Occipital lobe (tissue), 2 donors: ENCODE results near the gene CFAP119. TPM values are rescaled to one million over a fixed set of nuclear protein-coding genes. Genes with fewer than 3 reads are reported as not detected.

ENCODE experiments used
- DNase-seq: peaks from one replicate; lab custom pipeline; 2025; lab: John Stamatoyannopoulos, UW
- total RNA-seq: library from RNA; depleted of rRNA; stranded (reverse); fragments of >200 nt; gene quantifications from one replicate; pipeline ENCODE4 v1.2.3, GENCODE V29; 2014

CFAP119 gene
- total RNA-seq, 1 donor from 2014 or later = 1.6 TPM

GRCh38 chr16:30782486-30783279 is 20.8 kb upstream of the CFAP119 start:
- no peak for DNase-seq

- no peak for DNase-seq
Observed at GRCh38 chr16:30780549-30780948, 18.7 kb upstream of the CFAP119 start.

- no peak for DNase-seq
Observed at GRCh38 chr16:30780021-30780420, 18.2 kb upstream of the CFAP119 start.

- DNase-seq = no peak
Observed at GRCh38 chr16:30779596-30779995, 17.7 kb upstream of the CFAP119 start.

- no peak for DNase-seq
Observed at GRCh38 chr16:30778549-30779244, 16.8 kb upstream of the CFAP119 start.

GRCh38 chr16:30777591-30778297 is 15.9 kb upstream of the CFAP119 start:
- no peak for DNase-seq

GRCh38 chr16:30775392-30776188 is 13.7 kb upstream of the CFAP119 start:
- peak; percentile 82 for DNase-seq

GRCh38 chr16:30775131-30775391 is 13.2 kb upstream of the CFAP119 start:
- no peak for DNase-seq

GRCh38 chr16:30774367-30775130 is 12.7 kb upstream of the CFAP119 start:
- no peak for DNase-seq

- DNase-seq = no peak
Observed at GRCh38 chr16:30773826-30774225, 12.0 kb upstream of the CFAP119 start.

- no peak for DNase-seq
Observed at GRCh38 chr16:30771726-30772125, 9.9 kb upstream of the CFAP119 start.

- no peak for DNase-seq
Observed at GRCh38 chr16:30769379-30770089, 7.7 kb upstream of the CFAP119 start.

GRCh38 chr16:30768583-30769181 is 6.8 kb upstream of the CFAP119 start:
- no peak for DNase-seq

GRCh38 chr16:30767767-30768465 is 6.1 kb upstream of the CFAP119 start:
- DNase-seq = no peak

- DNase-seq = no peak
Observed at GRCh38 chr16:30766933-30767284, 5.0 kb upstream of the CFAP119 start.

- DNase-seq = no peak
Observed at GRCh38 chr16:30766206-30766932, 4.5 kb upstream of the CFAP119 start.

GRCh38 chr16:30764816-30765465 is 3.1 kb upstream of the CFAP119 start:
- DNase-seq = no peak

- DNase-seq = no peak
Observed at GRCh38 chr16:30764086-30764485, 2.2 kb upstream of the CFAP119 start.
